ENCODE data around the gene HES1. TPM values are rescaled to one million over a fixed set of nuclear protein-coding genes. Genes with fewer than 3 reads are reported as not detected.

HES1 gene
- 27.6 and 34.2 TPM in 2 replicates for total RNA-seq

GRCh38 chr3:194135806-194136518 lies at the start of gene HES1:
TSS of gene HES1 (plus strand) at chr3:194136148. CDS start at chr3:194136381, 233 bp downstream.

Other genes with a start within 250 kb of the HES1 start
- not detected in 2 replicates for gene CPN2, start 215.2 kb downstream of the HES1 start, total RNA-seq
- 0.06 TPM in 1 of 2 replicates, not detected in the other for gene LRRC15, start 233.6 kb downstream of the HES1 start, total RNA-seq

Data from bladder microvascular endothelial cell (primary cell).